Endothelial cell (in vitro differentiated cells): ENCODE data around the gene SPEM3. TPM values are rescaled to one million over a fixed set of nuclear protein-coding genes. Genes with fewer than 3 reads are reported as not detected.

Source experiments
- DNase-seq: peaks from one replicate; pipeline ENCODE4 v3.0.0; 2021; ENCODE audit warnings: low spot score
- H3K27ac Mint-ChIP-seq: one replicate; pipeline ENCODE4 v1.8.0; 2021; ENCODE audit warnings: mixed read lengths, inconsistent platforms; ENCODE audit not compliant: unreplicated experiment
- H3K27me3 Mint-ChIP-seq: one replicate; pipeline ENCODE4 v1.8.0; 2021; ENCODE audit warnings: mild to moderate bottlenecking, moderate library complexity, mixed read lengths, inconsistent platforms; ENCODE audit not compliant: unreplicated experiment
- H3K36me3 Mint-ChIP-seq: one replicate; pipeline ENCODE4 v1.8.0; 2021; ENCODE audit warnings: mild to moderate bottlenecking, low read depth, mixed read lengths, inconsistent platforms; ENCODE audit not compliant: unreplicated experiment
- H3K4me1 Mint-ChIP-seq: one replicate; pipeline ENCODE4 v1.8.0; 2021; ENCODE audit warnings: mild to moderate bottlenecking, mixed read lengths, inconsistent platforms; ENCODE audit not compliant: unreplicated experiment
- H3K4me3 Mint-ChIP-seq: one replicate; pipeline ENCODE4 v1.8.0; 2021; ENCODE audit warnings: mild to moderate bottlenecking, mixed read lengths, inconsistent platforms; ENCODE audit not compliant: unreplicated experiment
- H3K9me3 Mint-ChIP-seq: one replicate; pipeline ENCODE4 v1.8.0; 2021; ENCODE audit warnings: mixed read lengths, inconsistent platforms; ENCODE audit not compliant: unreplicated experiment
- CTCF ChIP-seq: fragments of 200-600 bp; sonication (generic); IDR thresholded peaks from one replicate; pipeline ENCODE4 v1.5.0; 2021; ENCODE audit warnings: antibody characterized with exemption; ENCODE audit not compliant: unreplicated experiment
- total RNA-seq: library from RNA; stranded (reverse); fragmentation: NEBNext Ultra II Directional; extraction: Animal tissue kit (Norgen Biotek cat#: 25700); gene quantifications from one replicate; pipeline ENCODE4 v1.2.1, GENCODE V29; 2021; ENCODE audit not compliant: unreplicated experiment

Gene SPEM3
- total RNA-seq, 1 donor from 2014 or later = not detected

GRCh38 chr17:7394452-7395191 is 34.0 kb upstream of the SPEM3 start, which contains the start of gene PLSCR3:
PLSCR3 (minus strand) TSS chr17:7394525; CDS start chr17:7394110, 415 bp downstream.
- DNase-seq = peak; percentile 85
- peak within 1 kb of the TSS; percentile 95 for H3K4me3 Mint-ChIP-seq
- peaks cover 13% of the 10 kb centered on the region for H3K27me3 Mint-ChIP-seq

GRCh38 chr17:7396147-7396546 is 32.5 kb upstream of the SPEM3 start:
- Mint-ChIP-seq H3K9me3 (no peaks in the 10 kb centered on the region), H3K4me1 (peaks cover 22% of the 10 kb centered on the region), H3K4me3 (no peak overlapping the region), H3K36me3 (no peaks in the 10 kb centered on the region), H3K27ac (no peak overlapping the region), H3K27me3 (peaks cover 10% of the 10 kb centered on the region)
- TF ChIP-seq CTCF = no peak
- no peak for DNase-seq

More at GRCh38 chr17:7394452-7395191, 34.0 kb upstream of the SPEM3 start, which contains the start of gene PLSCR3:
- Mint-ChIP-seq H3K9me3 (no peaks in the 10 kb centered on the region), H3K27ac (peak within 1 kb of the TSS; percentile 85), H3K4me1 (peaks cover 35% of the 10 kb centered on the region), H3K36me3 (peaks cover 7% of the 10 kb centered on the region)
- peak; percentile 45 for TF ChIP-seq CTCF

DNA sequence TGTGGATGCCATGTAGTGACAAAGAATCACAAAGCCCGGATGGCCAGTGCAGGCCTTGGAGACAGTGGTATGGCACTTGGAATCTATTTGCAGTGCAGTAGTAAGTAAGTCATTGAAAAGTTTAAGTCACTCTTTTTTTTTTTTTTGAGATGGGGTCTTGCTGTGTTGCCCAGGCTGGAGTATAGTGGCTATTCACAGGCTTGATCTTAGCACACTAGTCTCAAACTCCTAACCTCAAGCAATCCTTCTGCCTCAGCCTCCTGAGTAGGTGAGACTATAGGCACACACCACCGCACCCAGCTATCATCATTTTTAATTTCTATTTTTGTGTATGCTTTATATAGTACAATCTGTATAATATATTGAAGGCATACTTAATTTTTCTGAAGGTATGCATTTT is 30.0 kb upstream of the SPEM3 start:
- Mint-ChIP-seq H3K27me3 (peaks cover 5% of the 10 kb centered on the region), H3K36me3 (no peaks in the 10 kb centered on the region), H3K9me3 (no peaks in the 10 kb centered on the region), H3K27ac (no peak overlapping the region), H3K4me3 (no peak overlapping the region), H3K4me1 (peaks cover 17% of the 10 kb centered on the region)
- DNase-seq = no peak
- no peak for TF ChIP-seq CTCF

GRCh38 chr17:7403043-7403726 is 25.5 kb upstream of the SPEM3 start:
- Mint-ChIP-seq H3K27ac (peak overlapping the region; percentile 78), H3K9me3 (no peaks in the 10 kb centered on the region), H3K4me1 (peaks cover 22% of the 10 kb centered on the region), H3K36me3 (no peaks in the 10 kb centered on the region), H3K27me3 (peaks cover 5% of the 10 kb centered on the region), H3K4me3 (peak overlapping the region; percentile 91)
- peak; percentile 56 for DNase-seq
- no peak for TF ChIP-seq CTCF

DNA sequence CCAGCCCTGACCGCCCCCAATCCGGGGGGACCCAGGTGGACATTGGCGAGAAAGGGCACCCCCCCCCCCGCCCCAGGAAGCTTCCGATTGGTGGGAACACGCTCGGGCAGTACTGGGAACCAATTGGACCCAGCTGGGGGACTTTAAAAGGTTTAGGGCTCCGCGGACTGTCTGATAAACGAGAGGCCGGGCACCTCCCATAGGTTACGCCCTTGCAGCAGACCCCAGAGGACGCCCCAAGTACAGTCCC is 25.0 kb upstream of the SPEM3 start:
- Mint-ChIP-seq H3K9me3 (no peaks in the 10 kb centered on the region), H3K36me3 (no peaks in the 10 kb centered on the region), H3K4me3 (peak overlapping the region; percentile 91), H3K27ac (peak overlapping the region; percentile 80), H3K27me3 (peaks cover 5% of the 10 kb centered on the region), H3K4me1 (peaks cover 22% of the 10 kb centered on the region)
- no peak for DNase-seq
- TF ChIP-seq CTCF = no peak
